ENCODE measurements around the gene IMPDH2. TPM values are rescaled to one million over a fixed set of nuclear protein-coding genes. Genes with fewer than 3 reads are reported as not detected.
"Not testable (repeated sequence)": the region's sequence is repeated elsewhere in the genome, so short reads cannot be mapped to it uniquely, and the experiment has no call there.

Gene IMPDH2
- polyA plus RNA-seq, 1 donor, result 282 TPM

DNA sequence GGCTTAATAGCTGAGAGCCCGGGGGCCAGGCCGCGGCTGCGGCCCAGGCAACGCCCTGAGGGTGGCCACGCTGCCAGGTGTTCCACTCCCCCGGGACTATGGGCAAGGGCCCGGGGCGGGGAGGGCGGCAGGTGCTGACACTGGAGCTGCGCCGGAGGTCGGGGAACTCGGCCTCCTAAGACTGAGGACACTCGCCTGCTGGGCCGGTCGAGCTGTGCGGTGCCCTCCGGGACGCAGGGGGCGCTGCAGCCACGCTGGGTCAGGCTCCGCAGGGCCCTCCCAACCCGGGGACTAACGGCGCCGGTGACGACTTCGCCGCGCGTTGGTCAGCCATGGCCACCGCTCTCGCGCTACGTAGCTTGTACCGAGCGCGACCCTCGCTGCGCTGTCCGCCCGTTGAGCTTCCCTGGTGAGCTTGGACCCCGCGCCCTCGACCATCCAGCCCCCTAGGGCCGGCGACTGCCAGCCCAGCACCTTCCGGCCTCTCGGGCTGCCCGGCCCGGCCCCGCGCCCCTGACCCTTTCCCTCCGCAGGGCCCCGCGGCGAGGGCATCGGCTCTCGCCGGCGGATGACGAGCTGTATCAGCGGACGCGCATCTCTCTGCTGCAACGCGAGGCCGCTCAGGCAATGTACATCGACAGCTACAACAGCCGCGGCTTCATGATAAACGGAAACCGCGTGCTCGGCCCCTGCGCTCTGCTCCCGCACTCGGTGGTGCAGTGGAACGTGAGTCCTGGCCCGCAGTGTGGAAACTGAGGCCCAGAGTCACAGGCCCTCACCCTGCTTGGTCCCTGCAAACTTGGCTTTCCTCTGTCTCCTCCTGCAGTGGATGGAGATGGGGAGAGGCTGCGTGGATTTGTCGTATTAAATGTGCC lies 7.1 kb downstream of the IMPDH2 start, which contains the start of gene NDUFAF3:
Gene NDUFAF3 (plus strand): TSS at position 309 of the 875 bp plus-strand sequence. CDS start 24 bp downstream, at position 333.
- DNase-seq (ENCODE audit: low read depth), result peak; percentile 60

DNA sequence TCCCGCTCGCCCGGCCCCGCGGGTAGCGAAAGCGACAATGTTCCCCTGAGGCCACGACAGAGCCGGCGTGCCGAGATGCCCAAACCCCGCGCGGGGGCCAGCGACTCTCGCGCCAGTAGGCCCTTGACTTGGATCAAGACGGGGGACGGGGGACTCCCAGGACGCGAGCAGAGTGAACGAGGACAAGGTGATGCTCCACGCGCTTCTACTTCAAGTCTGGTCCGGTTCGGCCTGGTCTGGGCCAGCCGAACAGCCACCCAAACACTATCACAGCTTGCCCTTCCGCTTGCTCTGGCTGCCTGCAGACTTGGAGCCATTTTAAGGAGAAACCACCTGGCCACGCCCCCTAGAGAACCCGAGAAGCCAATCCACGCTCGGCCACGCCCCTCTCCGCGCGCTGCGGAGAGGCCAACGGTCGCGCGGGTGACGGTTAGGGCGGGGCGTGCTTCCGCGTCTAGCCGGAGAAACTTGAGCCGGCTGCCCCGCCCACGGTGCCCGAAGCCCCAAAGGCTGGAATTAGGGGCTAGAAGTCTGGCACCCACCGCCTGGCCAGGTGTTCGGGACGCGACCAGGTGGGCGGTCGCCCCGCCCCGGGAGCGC lies 7.9 kb downstream of the IMPDH2 start:
- DNase-seq (ENCODE audit: low read depth), result peak; percentile 92

DNA sequence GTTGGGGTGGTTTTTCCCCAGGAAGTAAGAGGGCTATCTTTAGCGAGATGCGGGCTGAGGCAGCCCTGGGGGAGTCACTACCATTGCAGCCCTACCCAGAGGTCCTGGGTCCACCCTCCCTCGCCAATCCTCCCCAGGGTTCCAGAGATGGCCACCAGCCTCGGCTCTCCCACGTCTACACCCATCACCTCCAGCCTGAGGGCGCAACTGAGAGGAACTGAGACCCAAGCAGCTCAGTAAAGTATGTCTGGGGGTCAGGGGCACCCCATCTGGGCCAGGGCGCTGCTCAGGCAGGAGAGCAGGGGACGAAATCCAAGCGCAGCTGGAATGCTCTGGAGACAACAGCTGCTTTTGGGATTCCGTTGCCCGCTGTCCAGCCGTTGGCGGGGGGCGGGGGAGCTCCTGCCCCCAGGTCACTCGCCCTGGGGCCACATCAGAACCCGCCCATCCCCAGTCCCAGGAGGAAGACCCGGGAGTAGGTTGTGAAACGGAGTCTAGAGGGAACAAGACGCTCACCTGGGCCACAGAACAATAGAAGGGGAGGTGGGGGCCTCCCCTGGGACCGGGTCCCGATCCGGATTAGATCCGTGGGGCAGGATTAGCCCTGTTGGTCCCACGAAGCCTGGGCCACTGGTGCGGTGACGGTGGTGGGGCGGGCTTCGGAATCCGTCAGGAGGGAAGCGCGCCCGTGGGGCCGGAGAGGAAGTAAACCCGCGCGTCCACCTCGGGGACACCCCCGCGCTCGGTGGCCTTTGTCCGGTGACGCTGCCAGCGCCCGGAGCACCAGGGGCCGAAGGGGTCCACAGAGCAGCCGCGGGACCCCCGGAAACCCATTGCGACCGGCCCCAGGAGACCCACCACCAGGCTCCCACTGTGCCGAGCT lies 8.6 kb downstream of the IMPDH2 start:
- DNase-seq (ENCODE audit: low read depth), result no peak

DNA sequence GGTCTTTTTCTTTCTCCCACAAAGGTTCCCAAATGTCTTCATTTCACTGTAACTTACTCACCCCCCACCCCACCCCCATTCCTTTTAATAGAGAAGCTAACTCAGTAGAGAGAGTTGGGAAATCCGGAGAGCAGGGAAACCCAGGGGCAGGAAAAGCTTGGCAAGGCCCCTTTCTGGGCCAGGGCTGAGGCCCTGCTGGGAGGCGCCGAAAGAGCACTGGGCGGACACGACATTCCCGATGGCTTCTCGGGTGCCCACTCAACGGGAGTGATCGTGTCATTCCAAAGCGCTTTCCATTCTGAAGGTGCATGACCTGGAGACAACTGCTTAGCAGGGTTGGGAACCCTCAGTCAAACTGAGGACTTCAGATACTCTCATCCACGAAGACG lies 9.3 kb downstream of the IMPDH2 start:
- DNase-seq (ENCODE audit: low read depth), result no peak

DNA sequence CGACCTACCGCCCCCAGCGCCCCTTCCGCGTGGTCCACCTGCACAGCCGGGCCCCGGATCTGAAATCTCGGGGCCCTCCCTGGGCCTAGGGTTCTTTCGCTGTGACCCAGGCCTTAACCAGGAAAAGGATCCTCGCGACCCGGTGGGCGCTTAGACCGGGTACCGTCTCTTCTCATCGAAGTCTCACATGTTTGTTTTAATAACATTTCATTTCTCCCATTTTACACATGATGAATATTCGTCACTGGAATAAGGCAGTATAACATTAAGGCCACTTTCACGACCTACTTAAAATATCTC lies 10.5 kb downstream of the IMPDH2 start:
- no peak for DNase-seq (ENCODE audit: low read depth)

DNA sequence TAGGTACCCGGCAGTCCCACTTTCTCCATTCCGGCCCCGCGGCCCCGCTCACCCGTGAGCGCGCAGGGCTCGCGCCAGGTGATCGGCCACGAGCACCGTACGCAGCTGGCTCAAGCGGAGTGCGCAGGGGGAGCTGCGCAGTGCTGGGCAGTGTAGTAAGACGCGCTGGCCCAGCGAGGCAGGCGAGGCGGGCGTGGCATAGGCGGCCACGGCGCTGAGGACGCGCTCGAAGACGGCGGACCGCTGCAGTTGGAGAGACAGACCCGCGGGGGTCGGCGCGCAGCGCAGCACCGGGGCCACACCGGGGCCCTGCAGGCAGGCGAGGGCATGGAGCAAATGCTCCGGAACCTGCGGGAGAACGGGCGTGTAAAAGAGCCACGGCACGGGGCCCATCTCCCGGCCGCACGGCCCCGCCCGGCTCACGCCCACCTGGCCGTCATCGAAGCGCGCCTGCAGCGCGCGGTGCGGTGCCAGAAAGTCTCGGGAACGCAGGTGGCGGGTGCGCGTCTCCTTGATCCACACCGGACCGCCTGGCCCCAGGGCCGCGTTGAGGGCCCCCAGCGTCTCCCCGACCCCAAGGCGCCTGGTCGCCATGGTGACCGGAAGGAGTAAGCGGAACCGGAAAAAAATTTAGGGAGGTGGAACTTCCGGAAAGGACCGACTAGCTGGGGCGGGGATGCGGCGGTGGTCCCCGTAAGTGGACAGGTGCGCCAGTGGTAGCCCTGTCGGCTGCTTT lies 11.1 kb downstream of the IMPDH2 start, which contains the start of gene DALRD3:
Gene DALRD3 (minus strand): TSS at position 610 of the 736 bp plus-strand sequence. CDS start 16 bp downstream, at position 594.
- no peak for DNase-seq (ENCODE audit: low read depth)

DNA sequence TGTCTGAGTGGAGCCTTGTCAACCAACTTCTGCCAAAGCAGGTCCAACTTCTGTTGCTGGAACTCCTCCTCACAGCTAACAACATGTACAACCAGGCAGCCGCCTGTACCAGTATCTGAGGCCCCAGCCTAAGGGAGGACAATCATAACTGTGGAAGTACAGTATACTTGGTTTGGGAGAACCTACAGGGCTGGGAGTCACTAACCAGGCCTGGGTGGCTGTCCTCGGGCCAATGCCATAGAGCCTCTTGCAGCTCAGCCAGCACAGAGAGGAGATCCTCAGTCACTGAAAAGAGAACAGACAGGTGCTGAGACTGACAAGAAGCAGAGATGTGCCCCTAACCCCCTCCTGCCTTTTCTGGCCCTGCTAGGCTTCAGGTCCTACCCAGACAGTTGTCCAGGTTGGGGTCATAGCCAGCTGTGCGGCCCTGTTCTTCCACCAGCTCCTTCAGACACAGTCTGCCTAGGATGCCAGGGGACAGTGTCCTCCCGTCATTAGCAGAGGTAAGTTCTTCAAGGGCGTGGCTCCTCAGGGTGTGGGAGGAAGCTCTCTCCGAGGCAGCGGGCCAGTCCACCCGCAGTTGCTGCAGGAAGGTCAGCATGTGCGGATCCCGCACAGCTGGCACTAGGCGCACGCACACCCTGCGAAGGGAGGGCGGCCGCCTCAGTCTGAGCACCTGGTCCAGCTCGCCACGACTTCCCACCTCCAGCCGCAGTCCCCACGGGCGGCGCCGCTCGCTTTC lies 11.8 kb downstream of the IMPDH2 start:
- no peak for DNase-seq (ENCODE audit: low read depth)

DNA sequence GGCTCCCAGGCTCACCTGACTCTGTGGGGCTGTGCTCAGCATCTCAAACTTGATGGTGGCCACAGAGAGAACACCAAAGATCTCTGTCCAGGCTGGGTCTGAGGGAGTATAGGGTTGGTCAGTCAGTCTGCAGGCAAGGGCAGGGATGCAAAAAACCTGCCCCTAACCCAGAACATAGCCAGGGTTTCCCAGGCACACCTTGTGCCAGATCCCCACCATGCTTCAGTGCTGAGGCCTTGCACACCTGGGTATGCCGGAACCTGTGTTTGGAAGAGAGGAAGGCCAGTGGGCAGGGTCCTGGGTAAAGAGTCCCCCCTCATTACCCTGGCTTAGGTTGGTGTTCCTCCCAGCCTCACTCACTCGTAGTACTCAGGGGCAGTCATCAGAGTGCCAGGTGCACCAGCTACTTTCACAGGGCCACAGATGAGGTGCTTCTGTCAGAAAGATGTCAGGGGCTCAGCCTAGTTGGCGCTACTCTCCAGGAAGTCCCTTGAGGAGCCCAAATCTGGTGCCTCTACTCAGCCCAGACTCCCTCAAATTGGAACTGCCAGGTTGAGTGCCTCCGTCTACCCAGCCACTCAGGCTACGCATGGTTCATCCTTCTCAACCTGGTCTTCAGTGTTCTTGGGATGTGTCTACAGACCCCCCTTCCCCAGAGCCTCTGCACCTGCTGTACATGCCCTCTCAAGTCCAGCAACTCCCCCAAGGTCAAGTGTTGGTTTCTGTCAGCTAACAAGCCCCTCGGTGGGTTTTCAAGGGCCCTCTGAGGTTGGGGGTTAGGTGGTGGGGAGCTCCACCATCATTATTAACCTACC lies 12.6 kb downstream of the IMPDH2 start:
- no peak for DNase-seq (ENCODE audit: low read depth)

DNA sequence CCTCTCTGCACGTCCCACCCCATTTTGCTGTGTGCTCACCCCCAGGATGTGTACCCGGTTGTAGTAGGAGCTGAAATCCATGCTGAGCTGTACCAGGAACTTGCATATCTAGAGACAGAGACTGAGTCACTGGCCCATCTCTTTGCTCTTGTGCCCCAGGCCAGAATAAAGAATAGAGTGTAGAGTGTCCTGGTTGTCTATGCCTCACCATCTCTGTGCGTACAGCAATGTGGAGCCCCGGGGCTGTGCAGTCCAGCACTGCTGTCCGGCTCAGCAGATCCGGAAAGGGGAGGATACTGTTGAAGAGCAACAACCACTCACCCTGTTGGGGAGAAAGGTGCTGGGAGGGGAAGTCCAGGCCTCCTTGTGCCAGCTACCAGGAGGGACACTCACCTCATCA lies 13.4 kb downstream of the IMPDH2 start:
- no peak for DNase-seq (ENCODE audit: low read depth)

DNA sequence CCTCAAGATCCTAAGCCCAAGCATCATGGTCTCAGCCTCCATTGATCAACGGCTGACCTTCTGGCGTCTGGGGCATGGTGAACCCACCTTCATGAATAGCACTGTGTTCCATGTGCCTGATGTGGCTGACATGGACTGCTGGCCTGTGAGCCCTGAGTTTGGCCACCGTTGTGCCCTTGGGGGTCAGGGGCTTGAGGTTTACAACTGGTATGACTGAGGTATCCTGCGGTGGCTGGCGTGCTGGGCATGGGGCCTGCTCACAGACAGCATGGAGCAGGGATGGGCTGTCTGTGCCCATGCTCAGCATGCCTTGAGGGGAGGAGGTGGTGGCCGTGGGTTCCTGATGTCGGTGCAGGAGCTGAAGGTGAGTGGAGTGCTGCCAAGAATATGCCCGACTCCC lies 14.1 kb downstream of the IMPDH2 start:
- no peak for DNase-seq (ENCODE audit: low read depth)

DNA sequence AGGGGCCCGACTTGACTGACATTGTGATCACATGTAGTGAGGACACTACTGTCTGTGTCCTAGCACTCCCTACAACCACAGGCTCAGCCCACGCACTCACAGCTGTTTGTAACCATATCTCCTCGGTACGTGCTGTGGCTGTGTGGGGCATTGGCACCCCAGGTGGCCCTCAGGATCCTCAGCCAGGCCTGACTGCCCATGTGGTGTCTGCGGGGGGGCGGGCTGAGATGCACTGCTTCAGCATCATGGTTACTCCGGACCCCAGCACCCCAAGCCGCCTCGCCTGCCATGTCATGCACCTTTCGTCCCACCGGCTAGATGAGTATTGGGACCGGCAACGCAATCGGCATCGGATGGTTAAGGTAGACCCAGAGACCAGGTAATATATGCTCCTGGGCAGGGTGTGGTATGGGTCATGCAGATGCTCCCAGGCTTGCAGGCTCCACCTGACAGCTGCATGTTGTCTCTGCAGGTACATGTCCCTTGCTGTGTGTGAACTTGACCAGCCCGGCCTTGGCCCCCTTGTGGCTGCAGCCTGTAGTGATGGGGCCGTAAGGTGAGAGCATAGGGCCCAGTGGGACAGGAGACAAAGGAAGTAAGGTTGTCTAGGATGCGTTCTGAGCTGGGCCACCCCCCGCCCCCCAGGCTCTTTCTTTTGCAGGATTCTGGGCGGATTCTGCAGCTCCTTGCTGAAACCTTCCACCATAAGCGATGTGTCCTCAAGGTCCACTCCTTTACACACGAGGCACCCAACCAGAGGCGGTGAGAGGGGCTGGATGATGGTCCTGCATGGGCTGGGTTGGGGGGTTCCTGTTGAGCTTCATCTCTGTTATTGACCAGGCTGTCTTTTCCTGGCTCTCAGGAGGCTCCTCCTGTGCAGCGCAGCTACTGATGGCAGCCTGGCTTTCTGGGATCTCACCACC lies 15.2 kb downstream of the IMPDH2 start:
- no peak for DNase-seq (ENCODE audit: low read depth)

DNA sequence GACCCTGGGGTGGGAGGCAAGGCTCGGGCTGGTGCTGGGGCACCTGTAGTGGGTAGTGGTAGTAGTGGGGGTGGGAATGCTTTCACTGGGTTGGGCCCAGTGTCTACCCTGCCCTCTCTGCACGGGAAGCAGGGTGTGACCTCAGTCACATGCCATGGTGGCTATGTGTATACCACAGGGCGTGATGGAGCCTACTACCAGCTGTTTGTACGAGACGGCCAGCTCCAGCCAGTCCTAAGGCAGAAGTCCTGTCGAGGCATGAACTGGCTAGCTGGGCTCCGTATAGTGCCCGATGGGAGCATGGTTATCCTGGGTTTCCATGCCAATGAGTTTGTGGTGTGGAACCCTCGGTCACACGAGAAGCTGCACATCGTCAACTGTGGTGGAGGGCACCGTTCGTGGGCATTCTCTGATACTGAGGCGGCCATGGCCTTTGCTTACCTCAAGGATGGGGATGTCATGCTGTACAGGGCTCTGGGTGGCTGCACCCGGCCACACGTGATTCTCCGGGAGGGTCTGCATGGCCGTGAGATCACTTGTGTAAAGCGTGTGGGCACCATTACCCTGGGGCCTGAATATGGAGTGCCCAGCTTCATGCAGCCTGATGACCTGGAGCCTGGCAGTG lies 16.0 kb downstream of the IMPDH2 start:
- no peak for DNase-seq (ENCODE audit: low read depth)

DNA sequence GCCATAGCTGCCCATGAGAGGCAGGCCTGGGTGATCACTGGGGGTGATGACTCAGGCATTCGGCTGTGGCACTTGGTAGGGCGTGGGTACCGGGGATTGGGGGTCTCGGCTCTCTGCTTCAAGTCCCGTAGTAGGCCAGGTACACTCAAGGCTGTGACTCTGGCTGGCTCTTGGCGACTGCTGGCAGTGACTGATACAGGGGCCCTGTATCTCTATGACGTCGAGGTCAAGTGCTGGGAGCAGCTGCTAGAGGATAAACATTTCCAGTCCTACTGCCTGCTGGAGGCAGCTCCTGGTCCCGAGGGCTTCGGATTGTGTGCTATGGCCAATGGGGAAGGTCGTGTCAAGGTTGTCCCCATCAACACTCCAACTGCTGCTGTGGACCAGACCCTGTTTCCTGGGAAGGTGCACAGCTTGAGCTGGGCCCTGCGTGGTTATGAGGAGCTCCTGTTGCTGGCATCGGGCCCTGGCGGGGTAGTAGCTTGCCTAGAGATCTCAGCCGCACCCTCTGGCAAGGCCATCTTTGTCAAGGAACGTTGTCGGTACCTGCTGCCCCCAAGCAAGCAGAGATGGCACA lies 16.7 kb downstream of the IMPDH2 start:
- no peak for DNase-seq (ENCODE audit: low read depth)

DNA sequence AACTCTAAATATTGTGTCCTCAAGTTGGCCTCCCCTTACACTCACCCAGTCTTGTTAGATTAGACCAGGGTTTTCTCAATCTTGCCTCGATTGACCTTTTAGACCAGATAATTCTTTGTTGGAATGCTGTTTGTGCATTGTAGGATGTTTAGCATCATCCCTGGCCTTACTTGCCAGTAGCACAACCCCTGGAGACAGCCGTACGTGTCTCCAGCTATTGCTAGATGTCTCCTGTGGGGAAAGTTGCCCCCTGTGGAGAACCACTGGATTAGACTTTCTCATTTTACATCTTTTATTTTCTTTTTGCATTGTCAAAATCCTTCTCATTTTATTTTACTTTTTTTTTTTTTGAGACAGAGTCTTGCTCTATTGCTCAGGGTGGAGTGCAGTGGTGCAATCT lies 19.8 kb downstream of the IMPDH2 start:
- DNase-seq (ENCODE audit: low read depth), result no peak

DNA sequence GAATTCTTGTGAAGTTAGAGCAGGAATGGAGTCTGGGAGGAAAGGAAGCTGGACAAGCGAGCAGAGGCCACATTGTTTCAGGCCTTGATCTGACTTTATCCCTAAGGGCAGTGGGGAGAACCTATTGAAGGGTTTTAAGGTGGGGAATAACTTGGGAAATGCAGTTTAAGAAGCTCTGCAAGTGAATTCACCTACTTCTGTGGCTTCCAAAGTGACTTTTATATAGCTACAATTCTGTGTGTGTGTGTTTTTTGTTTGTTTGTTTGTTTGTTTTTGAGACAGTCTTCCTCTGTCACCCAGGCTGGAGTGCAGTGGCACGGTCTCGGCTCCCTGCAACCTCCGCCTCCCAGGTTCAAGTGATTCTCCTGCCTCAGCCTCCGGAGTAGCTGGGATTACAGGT lies 20.6 kb downstream of the IMPDH2 start:
- DNase-seq (ENCODE audit: low read depth), result not testable (repeated sequence)

DNA sequence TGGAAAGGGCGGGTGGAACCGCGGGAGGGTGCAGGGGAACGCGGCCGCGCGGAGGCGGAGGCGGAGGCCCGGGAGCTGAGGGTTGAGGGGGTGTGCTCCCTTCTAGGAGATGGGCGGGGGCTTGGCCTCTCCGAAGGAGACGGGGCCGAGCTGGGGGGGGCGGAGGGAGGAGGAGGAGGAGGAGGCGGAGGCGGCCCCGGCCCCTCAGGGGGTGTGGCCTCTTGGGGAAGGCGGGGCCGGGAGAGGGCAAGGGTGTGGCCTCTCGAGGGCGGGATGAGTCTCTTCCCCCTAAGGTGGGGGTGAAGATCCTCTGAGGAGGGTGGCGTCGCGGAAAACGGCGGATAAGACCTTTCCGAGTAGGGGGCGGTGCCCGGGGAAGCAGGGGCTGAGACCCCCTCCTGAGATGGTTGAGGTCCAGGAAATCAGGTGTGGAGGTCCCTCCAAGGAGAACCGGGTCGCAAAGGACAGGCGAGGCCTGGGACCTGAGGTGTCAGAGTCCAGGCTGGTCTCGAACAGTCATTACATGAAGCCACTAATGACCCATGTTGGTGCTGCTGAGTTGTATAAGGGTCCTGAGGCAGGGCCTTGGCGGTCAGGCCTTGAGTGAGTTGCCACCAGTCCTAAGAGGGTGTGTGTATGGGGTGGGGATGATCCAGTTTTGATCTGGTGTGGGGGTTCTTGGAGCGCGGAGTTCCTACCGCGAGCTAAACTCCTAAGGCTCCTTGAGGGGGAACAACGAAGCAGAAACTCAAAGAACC lies 21.2 kb downstream of the IMPDH2 start:
- DNase-seq (ENCODE audit: low read depth), result no peak

DNA sequence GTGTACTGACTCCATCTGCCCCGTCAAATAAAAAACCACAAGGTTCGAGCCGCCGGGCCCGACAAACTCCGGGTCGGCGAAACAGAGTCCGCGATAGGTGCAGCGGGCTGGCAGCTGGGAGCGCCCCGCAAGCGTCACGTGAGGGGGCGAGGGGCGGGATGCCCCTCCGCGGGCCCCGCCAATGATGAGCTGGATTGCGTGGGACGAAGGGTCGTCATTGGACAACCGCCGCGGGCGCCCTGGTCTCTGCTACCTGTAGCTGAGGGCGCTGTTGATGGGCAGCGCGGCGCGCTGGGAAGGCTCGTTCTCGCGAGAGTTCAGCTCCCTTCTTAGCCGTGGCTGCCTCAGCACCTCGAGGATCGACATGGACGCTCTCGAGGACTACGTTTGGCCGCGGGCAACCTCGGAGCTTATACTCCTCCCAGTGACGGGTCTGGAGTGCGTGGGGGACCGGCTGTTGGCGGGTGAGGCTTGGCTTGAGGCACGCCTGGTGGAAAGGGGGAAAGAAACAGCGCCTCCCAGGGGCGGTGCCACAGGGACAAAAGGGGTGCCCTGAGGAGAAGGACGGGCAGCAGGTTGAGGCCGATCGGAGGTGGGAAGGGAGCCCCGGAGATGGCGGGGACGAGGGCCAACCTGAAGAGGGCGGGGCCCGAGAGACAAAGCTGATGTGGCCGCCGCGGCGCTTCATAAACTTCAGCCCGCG lies 22.0 kb downstream of the IMPDH2 start, which contains the start of gene WDR6:
Gene WDR6 (plus strand): TSS at position 324 of the 703 bp plus-strand sequence. CDS start 41 bp downstream, at position 365.
- DNase-seq (ENCODE audit: low read depth), result peak; percentile 89

Data from forelimb muscle (tissue), 1 donor.